Measurements from ENCODE around the gene PMF1. TPM values are rescaled to one million over a fixed set of nuclear protein-coding genes. Genes with fewer than 3 reads are reported as not detected.

PMF1 gene
- total RNA-seq, 1 experiment from 2014 or later = 96.6 TPM

GRCh38 chr1:156203331-156203730 lies 9.5 kb upstream of the PMF1 start:
- intact Hi-C loops (cut with micrococcal nuclease; ENCODE audit: unreplicated experiment) = no loop called here
- Histone ChIP-seq H3K27ac (ENCODE audit: low read depth, low read length, poor library complexity, severe bottlenecking) (no peak overlapping the region), H3K4me3 (ENCODE audit: low read depth, low read length, poor library complexity, severe bottlenecking) (no peak overlapping the region), H3K9me3 (ENCODE audit: low read depth, low read length, poor library complexity, severe bottlenecking) (no peaks in the 10 kb centered on the region), H3K4me1 (ENCODE audit: insufficient read depth, low read length, poor library complexity, severe bottlenecking) (no peaks in the 10 kb centered on the region), H3K36me3 (ENCODE audit: insufficient read depth, low read length, poor library complexity, severe bottlenecking) (peaks cover 8% of the 10 kb centered on the region), H3K27me3 (replicated peaks; ENCODE audit: insufficient read depth, low read depth, low read length, poor library complexity) (no peaks in the 10 kb centered on the region)
- CTCF ChIA-PET = no interaction called here
- TF ChIP-seq CTCF (conservative IDR thresholded peaks at IDR 0.05; ENCODE audit: low read depth, low read length) (no peak), EZH2 (IDR thresholded peaks at IDR 0.05; ENCODE audit: borderline replicate concordance, low read depth, low read length, poor library complexity, severe bottlenecking) (no peak)
- POLR2A ChIA-PET (ENCODE audit: low non-redundant PET) = no interaction called here
- DNase-seq (ENCODE audit: low spot score) = no peak
- BruUV-seq (replicated peaks) = no TSS peak

- CTCF ChIA-PET = no interaction called here
- no peaks in the 10 kb centered on the region for H3K9me3 ChIP-seq (ENCODE audit: low read depth, low read length, poor library complexity, severe bottlenecking)
- no peak for TF ChIP-seq EZH2 (IDR thresholded peaks at IDR 0.05; ENCODE audit: borderline replicate concordance, low read depth, low read length, poor library complexity, severe bottlenecking)
- no peak for TF ChIP-seq CTCF (conservative IDR thresholded peaks at IDR 0.05; ENCODE audit: low read depth, low read length)
- H3K4me1 ChIP-seq (ENCODE audit: insufficient read depth, low read length, poor library complexity, severe bottlenecking) = no peaks in the 10 kb centered on the region
- no peak for DNase-seq (ENCODE audit: low spot score)
- peaks cover 8% of the 10 kb centered on the region for H3K36me3 ChIP-seq (ENCODE audit: insufficient read depth, low read length, poor library complexity, severe bottlenecking)
- no TSS peak for BruUV-seq (replicated peaks)
- no peak overlapping the region for H3K4me3 ChIP-seq (ENCODE audit: low read depth, low read length, poor library complexity, severe bottlenecking)
- H3K27ac ChIP-seq (ENCODE audit: low read depth, low read length, poor library complexity, severe bottlenecking) = no peak overlapping the region
- POLR2A ChIA-PET (ENCODE audit: low non-redundant PET) = no interaction called here
- no peaks in the 10 kb centered on the region for H3K27me3 ChIP-seq (replicated peaks; ENCODE audit: insufficient read depth, low read depth, low read length, poor library complexity)
- intact Hi-C loops (cut with micrococcal nuclease; ENCODE audit: unreplicated experiment) = no loop called here
Measured at GRCh38 chr1:156204686-156205085, 8.1 kb upstream of the PMF1 start.

- no peak for TF ChIP-seq CTCF (conservative IDR thresholded peaks at IDR 0.05; ENCODE audit: low read depth, low read length)
- no peak for TF ChIP-seq EZH2 (IDR thresholded peaks at IDR 0.05; ENCODE audit: borderline replicate concordance, low read depth, low read length, poor library complexity, severe bottlenecking)
- intact Hi-C loops (cut with micrococcal nuclease; ENCODE audit: unreplicated experiment) = loop anchor here (5.0 kb wide), 1 partner anchor 119 kb away; no protein-coding TSS in a partner anchor
- CTCF ChIA-PET = no interaction called here
- H3K36me3 ChIP-seq (ENCODE audit: insufficient read depth, low read length, poor library complexity, severe bottlenecking) = no peaks in the 10 kb centered on the region
- H3K4me1 ChIP-seq (ENCODE audit: insufficient read depth, low read length, poor library complexity, severe bottlenecking) = peaks cover 10% of the 10 kb centered on the region
- no peak for DNase-seq (ENCODE audit: low spot score)
- no peak overlapping the region for H3K27ac ChIP-seq (ENCODE audit: low read depth, low read length, poor library complexity, severe bottlenecking)
- no TSS peak for BruUV-seq (replicated peaks)
- H3K4me3 ChIP-seq (ENCODE audit: low read depth, low read length, poor library complexity, severe bottlenecking) = no peak overlapping the region
- no peaks in the 10 kb centered on the region for H3K27me3 ChIP-seq (replicated peaks; ENCODE audit: insufficient read depth, low read depth, low read length, poor library complexity)
- POLR2A ChIA-PET (ENCODE audit: low non-redundant PET) = no interaction called here
- H3K9me3 ChIP-seq (ENCODE audit: low read depth, low read length, poor library complexity, severe bottlenecking) = no peaks in the 10 kb centered on the region
Measured at GRCh38 chr1:156211243-156211642, 1.6 kb upstream of the PMF1 start.

Data from A673 (cell line).